ENCODE data around the gene CORO2B.
A peak's percentile ranks its signal among the peaks of the same experiment; 100 is the strongest.

CORO2B gene

DNA sequence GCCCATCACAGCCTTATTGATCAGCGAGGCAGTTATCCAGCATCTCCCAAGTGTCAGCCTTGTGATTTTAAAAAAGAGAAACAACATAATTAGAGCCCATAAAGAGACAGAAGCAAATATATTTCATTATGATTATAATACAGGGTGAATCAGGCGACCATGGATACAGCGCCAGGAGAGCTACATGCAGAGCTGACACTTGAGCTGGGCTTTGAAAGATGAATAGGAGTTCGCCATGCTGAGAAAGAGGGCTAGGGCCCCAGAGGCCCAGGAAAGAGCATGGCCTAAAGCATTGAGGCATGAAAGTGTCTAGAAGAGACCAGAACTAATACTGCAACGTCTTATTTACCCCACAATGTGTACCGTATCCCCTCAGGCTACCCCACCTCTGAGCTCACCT lies 4.2 kb upstream of the CORO2B start:
- DNase-seq: no peak

GRCh38 chr15:68576235-68576892 lies 2.4 kb upstream of the CORO2B start:
- peak; percentile 69 for DNase-seq

GRCh38 chr15:68578175-68578979 lies 416 bp upstream of the CORO2B start:
- peak; percentile 77 for DNase-seq

- no peak for DNase-seq
Measured at GRCh38 chr15:68580026-68580882, 1.5 kb downstream of the CORO2B start.

- DNase-seq: no peak
Measured at GRCh38 chr15:68580883-68581155, 2.0 kb downstream of the CORO2B start.

DNA sequence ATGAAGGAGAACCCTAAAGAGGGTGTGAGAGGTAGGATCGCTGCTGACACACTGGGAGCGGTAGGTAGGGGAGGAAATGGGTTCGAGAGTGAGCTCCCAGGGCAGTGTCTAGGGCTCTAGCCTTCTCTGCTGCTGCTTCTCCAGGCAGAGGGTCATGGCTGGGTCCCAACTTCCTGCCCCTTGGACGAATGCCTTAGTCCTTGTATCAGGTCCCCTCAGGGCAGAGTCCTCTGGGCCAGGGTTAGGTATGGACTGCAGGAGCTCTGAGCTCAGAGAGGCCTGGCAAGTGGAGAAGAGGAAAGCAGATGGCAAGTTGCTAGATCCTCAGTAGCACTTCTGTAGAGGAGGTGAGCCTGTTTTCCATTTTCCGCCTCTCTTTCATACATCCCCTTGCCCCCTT lies 2.9 kb downstream of the CORO2B start:
- no peak for DNase-seq

GRCh38 chr15:68582236-68582635 lies 3.4 kb downstream of the CORO2B start:
- no peak for DNase-seq

DNA sequence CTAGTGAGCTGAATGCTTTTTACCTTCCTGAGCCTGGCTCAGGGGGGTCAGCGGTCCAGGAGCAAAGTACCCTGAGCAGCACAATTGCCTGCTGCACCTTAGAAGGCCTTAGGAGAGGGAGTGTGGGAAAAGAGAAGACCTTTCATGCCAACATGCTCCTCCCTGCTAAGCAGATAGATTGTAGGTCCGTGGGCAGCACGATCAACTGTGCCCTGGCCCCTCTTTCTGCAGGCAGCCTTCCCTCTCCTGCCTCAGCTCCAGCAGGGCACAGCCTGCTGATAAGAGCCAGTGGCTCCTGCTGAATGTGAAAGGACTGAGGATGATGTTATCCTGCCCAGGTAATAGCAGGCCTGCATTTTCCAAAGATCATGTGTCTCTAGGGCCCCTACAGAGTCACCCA lies 4.1 kb downstream of the CORO2B start:
- DNase-seq: no peak

DNA sequence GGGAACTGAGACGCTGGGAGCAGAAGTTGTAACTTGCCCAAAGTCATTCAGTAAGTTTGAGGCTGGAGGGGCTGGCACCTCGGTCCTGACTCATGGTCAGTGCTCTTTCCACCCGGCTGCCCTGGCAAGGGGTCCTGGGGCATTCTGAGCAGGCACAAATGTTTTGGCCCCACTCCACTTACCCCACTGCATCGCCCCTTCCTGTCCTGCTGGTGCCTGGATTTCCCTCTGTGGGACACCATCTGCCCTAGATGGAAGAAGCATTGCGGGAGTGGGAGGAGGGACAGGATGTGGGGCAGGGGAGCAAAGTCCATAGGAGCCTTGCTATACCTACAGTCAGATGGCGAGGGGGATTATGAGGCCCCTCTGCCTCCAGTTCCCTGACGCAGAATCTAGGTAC lies 4.5 kb downstream of the CORO2B start:
- DNase-seq: peak; percentile 34

- DNase-seq: peak; percentile 34
Measured at GRCh38 chr15:68583936-68584755, 5.4 kb downstream of the CORO2B start.

- peak; percentile 97 for DNase-seq
Measured at GRCh38 chr15:68584756-68585573, 6.2 kb downstream of the CORO2B start.

DNA sequence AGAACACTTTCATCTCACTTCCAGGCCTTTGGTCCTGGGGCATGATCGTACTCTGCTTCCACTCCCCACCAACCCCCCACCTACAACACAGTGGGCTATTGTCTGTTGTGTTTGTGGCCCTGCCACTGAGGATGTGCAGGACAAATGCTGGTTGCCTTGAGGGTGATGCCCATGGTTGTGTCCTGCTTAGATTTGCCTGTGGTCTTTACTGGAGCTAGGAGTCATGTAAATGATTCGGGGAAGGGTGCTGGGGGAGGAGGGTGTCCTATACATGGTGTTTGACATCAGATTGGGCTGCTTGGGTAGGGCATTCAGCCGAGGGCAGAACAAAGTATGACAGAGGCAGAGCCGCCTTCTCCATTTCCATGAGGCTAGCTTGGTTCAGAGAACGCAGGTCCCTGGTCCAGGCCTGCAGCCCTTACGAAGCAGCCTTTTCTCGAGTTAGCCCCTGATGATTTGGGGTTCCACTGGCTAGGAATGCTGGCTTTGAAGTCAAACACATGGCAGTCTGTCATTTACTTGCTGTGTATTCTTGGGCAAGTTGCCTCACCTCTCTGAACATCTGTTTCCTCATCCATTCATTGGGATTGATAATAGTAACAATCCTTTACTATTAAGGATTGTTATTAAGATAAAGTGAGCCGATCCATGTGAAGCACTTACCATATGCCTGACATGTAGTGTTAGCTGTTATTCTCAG lies 6.9 kb downstream of the CORO2B start:
- DNase-seq: no peak

DNA sequence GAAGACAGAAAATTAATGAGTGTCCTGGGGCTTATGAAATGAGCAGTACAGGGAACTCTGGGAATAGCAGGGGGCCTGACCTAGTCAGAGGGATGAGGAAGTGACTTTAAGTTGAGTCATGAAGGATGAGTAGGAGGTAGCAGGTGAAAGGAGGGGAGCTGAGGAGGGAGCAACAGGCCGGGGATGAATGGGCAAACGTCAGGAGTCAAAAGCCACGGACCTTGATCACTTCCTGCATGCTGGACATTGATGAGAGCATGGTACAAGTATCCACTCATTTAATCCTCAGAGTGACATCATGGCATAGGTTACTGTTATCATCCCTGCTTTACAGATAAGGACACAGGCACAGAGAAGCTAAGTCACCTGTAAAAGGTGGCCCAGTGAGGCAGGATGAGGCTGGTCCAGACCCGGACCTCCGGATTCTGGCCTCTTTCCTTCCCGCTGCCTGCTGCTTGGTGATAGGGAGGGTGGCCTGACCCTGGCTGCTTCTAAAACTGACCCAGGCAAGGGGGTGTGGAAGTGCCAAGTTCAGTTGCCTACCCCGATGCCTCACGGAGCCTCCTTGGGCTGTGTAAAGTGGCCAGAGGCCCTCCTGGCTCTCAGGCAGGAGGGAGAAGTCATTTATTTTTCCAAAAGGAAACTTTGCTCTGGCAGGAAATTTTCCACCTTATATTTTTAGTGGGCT lies 7.6 kb downstream of the CORO2B start:
- DNase-seq: peak; percentile 50

DNA sequence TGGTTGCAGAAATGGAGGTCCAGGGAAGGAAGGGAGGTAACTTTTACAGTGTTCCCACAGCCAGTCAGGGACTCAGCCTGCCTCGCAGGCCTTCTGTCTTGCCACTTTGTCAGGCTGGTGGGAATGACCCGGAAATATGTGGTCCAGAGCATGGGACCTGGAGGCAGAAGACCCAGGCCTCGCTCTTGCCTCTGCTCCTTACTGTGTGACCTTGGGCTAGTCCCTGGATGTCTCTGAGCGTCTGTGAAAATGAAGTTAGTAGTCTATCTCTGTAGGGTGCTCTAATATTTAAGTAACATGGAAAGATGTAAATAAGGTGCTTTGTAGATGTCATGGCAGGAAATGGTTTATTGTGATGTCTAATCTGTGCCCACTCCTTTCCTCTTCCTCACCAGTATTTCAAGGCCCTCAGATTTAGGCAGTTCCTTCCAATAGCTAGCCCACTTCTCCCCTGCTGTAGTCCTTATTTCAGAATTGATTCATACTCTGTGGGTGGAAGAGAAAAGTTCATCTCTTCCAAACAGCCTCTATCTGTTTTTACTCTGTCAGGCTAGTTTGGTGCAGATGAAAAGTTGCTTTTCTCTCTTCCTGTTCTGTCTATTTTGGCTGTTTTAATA lies 9.1 kb downstream of the CORO2B start:
- no peak for DNase-seq

DNA sequence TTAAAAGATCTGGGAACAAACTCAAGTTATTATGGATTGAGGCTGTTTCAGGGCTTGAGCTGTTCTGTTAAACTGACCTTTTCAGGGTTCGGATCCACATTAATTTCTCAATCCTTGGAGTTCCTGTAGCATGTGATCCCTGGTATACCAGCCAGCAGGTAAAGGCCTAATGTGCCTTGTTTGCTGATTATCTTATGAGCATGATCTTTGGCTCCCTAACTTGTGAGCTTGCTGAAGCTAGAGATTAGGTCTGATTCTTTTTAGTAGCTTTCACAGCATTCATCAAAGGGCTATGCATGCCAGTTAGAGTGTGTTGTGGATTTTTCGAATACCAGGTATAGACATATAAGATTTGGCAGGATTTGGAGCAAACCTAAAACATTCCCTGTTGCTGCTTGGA lies 10.3 kb downstream of the CORO2B start:
- DNase-seq: no peak

GRCh38 chr15:68589783-68590710 lies 11.3 kb downstream of the CORO2B start:
- DNase-seq: no peak

DNA sequence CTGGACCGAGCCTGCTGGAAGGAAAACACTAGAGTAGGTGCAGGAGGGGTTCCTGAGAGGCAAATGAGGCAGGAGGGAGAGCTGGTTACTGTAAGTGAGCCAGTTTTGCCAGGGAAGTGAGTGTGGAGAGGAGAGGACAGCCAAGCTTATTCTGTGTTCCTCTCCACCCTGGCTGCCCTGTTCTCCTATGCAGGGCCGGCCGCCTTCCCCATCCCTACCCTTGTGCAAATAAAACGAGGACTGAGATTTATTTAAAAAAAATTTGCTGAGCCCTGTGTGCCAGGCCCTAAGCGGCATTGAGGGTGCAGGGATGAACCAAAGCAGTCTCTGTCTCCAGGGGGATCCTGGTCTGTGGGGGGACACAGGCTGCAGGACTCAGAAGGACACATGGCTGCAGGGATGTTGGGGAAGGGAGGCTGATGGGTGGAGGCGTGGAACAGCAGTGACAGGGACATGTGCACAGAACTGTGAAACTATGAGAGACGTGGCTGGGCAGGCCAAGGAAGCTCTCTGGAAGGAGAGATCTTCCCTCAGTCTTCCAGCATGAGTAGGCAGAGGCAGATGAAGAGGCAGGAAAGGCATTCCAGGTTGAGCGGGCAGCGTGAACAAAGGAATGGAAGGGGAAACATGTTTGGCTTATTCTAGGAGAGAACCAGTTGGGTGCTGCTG lies 12.1 kb downstream of the CORO2B start:
- DNase-seq: no peak

DNA sequence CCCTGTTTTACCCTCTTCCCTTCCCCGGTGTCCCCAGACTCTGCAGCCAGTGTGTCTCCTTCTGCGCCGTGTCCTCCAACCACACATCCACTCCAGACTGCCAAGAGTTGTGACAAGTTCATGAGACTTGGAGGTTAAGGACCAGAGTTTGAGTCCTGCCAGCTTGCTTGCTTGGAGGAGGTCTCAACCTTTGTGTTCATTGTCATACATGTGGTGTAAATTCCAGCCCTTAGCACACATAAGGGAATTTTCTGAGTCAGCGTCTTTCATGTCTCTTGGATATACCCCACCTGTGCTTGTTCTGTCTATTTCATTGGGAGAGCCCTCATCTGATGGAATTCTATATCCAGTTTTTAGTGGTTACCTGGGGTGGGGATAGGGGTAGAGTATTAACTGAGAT lies 13.3 kb downstream of the CORO2B start:
- no peak for DNase-seq

- DNase-seq: no peak
Measured at GRCh38 chr15:68592544-68592943, 13.8 kb downstream of the CORO2B start.
